OCI-LY1 (cell line): ENCODE data around the gene PROB1.

ENCODE experiments used
- CTCF ChIP-seq: fragments of 200-600 bp; sonication (generic), shearing (Covaris generic); IDR thresholded peaks from 2 replicates; pipeline ENCODE4 v1.5.1; 2017; ENCODE audit warnings: mild to moderate bottlenecking, antibody characterized with exemption, low read length, moderate library complexity, mixed read lengths
- EZH2 ChIP-seq: fragments of 200-600 bp; sonication (generic), shearing (Covaris generic); IDR thresholded peaks from 2 replicates; pipeline ENCODE4 v1.8.0; 2017; ENCODE audit warnings: borderline replicate concordance, mixed run types, mild to moderate bottlenecking, antibody characterized with exemption, low read length, moderate library complexity, mixed read lengths

- TF ChIP-seq CTCF (no peak), EZH2 (no peak)
Observed at GRCh38 chr5:139438707-139439012, 43.8 kb upstream of the PROB1 start.
